ENCODE measurements around the gene CLIC1. TPM values are rescaled to one million over a fixed set of nuclear protein-coding genes. Genes with fewer than 3 reads are reported as not detected.

CLIC1 gene
- total and polyA plus RNA-seq, 2 experiments from 2014 or later: 269 to 296 TPM

- TF ChIP-seq, protein P1, sequence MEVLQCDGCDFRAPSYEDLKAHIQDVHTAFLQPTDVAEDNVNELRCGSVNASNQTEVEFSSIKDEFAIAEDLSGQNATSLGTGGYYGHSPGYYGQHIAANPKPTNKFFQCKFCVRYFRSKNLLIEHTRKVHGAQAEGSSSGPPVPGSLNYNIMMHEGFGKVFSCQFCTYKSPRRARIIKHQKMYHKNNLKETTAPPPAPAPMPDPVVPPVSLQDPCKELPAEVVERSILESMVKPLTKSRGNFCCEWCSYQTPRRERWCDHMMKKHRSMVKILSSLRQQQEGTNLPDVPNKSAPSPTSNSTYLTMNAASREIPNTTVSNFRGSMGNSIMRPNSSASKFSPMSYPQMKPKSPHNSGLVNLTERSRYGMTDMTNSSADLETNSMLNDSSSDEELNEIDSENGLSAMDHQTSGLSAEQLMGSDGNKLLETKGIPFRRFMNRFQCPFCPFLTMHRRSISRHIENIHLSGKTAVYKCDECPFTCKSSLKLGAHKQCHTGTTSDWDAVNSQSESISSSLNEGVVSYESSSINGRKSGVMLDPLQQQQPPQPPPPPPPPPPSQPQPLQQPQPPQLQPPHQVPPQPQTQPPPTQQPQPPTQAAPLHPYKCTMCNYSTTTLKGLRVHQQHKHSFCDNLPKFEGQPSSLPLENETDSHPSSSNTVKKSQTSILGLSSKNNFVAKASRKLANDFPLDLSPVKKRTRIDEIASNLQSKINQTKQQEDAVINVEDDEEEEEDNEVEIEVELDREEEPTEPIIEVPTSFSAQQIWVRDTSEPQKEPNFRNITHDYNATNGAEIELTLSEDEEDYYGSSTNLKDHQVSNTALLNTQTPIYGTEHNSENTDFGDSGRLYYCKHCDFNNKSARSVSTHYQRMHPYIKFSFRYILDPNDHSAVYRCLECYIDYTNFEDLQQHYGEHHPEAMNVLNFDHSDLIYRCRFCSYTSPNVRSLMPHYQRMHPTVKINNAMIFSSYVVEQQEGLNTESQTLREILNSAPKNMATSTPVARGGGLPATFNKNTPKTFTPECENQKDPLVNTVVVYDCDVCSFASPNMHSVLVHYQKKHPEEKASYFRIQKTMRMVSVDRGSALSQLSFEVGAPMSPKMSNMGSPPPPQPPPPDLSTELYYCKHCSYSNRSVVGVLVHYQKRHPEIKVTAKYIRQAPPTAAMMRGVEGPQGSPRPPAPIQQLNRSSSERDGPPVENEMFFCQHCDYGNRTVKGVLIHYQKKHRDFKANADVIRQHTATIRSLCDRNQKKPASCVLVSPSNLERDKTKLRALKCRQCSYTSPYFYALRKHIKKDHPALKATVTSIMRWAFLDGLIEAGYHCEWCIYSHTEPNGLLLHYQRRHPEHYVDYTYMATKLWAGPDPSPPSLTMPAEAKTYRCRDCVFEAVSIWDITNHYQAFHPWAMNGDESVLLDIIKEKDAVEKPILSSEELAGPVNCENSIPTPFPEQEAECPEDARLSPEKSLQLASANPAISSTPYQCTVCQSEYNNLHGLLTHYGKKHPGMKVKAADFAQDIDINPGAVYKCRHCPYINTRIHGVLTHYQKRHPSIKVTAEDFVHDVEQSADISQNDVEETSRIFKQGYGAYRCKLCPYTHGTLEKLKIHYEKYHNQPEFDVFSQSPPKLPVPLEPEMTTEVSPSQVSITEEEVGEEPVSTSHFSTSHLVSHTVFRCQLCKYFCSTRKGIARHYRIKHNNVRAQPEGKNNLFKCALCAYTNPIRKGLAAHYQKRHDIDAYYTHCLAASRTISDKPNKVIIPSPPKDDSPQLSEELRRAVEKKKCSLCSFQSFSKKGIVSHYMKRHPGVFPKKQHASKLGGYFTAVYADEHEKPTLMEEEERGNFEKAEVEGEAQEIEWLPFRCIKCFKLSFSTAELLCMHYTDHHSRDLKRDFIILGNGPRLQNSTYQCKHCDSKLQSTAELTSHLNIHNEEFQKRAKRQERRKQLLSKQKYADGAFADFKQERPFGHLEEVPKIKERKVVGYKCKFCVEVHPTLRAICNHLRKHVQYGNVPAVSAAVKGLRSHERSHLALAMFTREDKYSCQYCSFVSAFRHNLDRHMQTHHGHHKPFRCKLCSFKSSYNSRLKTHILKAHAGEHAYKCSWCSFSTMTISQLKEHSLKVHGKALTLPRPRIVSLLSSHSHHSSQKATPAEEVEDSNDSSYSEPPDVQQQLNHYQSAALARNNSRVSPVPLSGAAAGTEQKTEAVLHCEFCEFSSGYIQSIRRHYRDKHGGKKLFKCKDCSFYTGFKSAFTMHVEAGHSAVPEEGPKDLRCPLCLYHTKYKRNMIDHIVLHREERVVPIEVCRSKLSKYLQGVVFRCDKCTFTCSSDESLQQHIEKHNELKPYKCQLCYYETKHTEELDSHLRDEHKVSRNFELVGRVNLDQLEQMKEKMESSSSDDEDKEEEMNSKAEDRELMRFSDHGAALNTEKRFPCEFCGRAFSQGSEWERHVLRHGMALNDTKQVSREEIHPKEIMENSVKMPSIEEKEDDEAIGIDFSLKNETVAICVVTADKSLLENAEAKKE (CRISPR knock-in tag; IDR thresholded peaks at IDR 0.05): no peak
- no peak for TF ChIP-seq CREB1 (CRISPR knock-in tag; IDR thresholded peaks at IDR 0.05; ENCODE audit: low read depth)
- TF ChIP-seq EZH2 (IDR thresholded peaks at IDR 0.05; ENCODE audit: low read depth, unreplicated experiment): no peak
- TF ChIP-seq STAT1 (IDR thresholded peaks at IDR 0.05; ENCODE audit: unreplicated experiment): no peak
- TF ChIP-seq ZNF114 (CRISPR knock-in tag; IDR thresholded peaks at IDR 0.05): no peak
- TF ChIP-seq JUNB (IDR thresholded peaks at IDR 0.05; ENCODE audit: unreplicated experiment): no peak
Observed at GRCh38 chr6:31762356-31762755, 26.0 kb upstream of the CLIC1 start, which contains the start of gene SAPCD1 (continued).

- no peak overlapping the region for H3K4me2 ChIP-seq
- H4K20me1 ChIP-seq (replicated peaks; ENCODE audit: insufficient read depth): no peaks in the 10 kb centered on the region
- H3K27me3 ChIP-seq (ENCODE audit: insufficient read depth): no peaks in the 10 kb centered on the region
- ATAC-seq: no peak
- Mint-ChIP-seq H3K9me3 (no peaks in the 10 kb centered on the region; the same call in 2 of the 3 replicates), H3K27ac (no peak overlapping the region), H3K36me3 (ENCODE audit: low read depth) (peaks cover 22% of the 10 kb centered on the region), H3K4me3 (no peak overlapping the region), H3K27me3 (ENCODE audit: insufficient read depth, low read depth, poor library complexity) (peaks cover 7% of the 10 kb centered on the region), H3K4me1 (peaks cover 21% of the 10 kb centered on the region)
- DNase-seq (ENCODE audit: low spot score): no peak
- H3K79me2 ChIP-seq (replicated peaks; ENCODE audit: insufficient read depth): no peaks in the 10 kb centered on the region
- H2AFZ ChIP-seq: no peak overlapping the region
- peaks cover 9% of the 10 kb centered on the region; the same call in 1 of the 2 replicates for H3K4me1 ChIP-seq (ENCODE audit: insufficient read depth)
- H3K27ac ChIP-seq (ENCODE audit: low read depth): no peak overlapping the region
- H3K36me3 ChIP-seq (ENCODE audit: insufficient read depth): no peaks in the 10 kb centered on the region
- no peak overlapping the region for H3K4me3 ChIP-seq
- H3K9me2 ChIP-seq (ENCODE audit: insufficient read depth): no peaks in the 10 kb centered on the region
- 0 out of 2 replicates have a peak, but pooled peaks cover 2% of the 10 kb centered on the region for H3F3A ChIP-seq (replicated peaks; ENCODE audit: low read depth)
- TF ChIP-seq STAT1 (IDR thresholded peaks at IDR 0.05; ENCODE audit: unreplicated experiment) (no peak), EZH2 (IDR thresholded peaks at IDR 0.05; ENCODE audit: low read depth, unreplicated experiment) (no peak), ZNF331 (CRISPR knock-in tag; IDR thresholded peaks at IDR 0.05; ENCODE audit: low read depth) (no peak), POLR2AphosphoS5 (IDR thresholded peaks at IDR 0.05; ENCODE audit: low read depth) (no peak), ZNF114 (CRISPR knock-in tag; IDR thresholded peaks at IDR 0.05) (no peak), JUNB (IDR thresholded peaks at IDR 0.05; ENCODE audit: unreplicated experiment) (no peak), CREB1 (CRISPR knock-in tag; IDR thresholded peaks at IDR 0.05; ENCODE audit: low read depth) (no peak)
- TF ChIP-seq, protein P2, sequence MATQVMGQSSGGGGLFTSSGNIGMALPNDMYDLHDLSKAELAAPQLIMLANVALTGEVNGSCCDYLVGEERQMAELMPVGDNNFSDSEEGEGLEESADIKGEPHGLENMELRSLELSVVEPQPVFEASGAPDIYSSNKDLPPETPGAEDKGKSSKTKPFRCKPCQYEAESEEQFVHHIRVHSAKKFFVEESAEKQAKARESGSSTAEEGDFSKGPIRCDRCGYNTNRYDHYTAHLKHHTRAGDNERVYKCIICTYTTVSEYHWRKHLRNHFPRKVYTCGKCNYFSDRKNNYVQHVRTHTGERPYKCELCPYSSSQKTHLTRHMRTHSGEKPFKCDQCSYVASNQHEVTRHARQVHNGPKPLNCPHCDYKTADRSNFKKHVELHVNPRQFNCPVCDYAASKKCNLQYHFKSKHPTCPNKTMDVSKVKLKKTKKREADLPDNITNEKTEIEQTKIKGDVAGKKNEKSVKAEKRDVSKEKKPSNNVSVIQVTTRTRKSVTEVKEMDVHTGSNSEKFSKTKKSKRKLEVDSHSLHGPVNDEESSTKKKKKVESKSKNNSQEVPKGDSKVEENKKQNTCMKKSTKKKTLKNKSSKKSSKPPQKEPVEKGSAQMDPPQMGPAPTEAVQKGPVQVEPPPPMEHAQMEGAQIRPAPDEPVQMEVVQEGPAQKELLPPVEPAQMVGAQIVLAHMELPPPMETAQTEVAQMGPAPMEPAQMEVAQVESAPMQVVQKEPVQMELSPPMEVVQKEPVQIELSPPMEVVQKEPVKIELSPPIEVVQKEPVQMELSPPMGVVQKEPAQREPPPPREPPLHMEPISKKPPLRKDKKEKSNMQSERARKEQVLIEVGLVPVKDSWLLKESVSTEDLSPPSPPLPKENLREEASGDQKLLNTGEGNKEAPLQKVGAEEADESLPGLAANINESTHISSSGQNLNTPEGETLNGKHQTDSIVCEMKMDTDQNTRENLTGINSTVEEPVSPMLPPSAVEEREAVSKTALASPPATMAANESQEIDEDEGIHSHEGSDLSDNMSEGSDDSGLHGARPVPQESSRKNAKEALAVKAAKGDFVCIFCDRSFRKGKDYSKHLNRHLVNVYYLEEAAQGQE (IDR thresholded peaks at IDR 0.05; ENCODE audit: unreplicated experiment): no peak
- TF ChIP-seq, protein P3, sequence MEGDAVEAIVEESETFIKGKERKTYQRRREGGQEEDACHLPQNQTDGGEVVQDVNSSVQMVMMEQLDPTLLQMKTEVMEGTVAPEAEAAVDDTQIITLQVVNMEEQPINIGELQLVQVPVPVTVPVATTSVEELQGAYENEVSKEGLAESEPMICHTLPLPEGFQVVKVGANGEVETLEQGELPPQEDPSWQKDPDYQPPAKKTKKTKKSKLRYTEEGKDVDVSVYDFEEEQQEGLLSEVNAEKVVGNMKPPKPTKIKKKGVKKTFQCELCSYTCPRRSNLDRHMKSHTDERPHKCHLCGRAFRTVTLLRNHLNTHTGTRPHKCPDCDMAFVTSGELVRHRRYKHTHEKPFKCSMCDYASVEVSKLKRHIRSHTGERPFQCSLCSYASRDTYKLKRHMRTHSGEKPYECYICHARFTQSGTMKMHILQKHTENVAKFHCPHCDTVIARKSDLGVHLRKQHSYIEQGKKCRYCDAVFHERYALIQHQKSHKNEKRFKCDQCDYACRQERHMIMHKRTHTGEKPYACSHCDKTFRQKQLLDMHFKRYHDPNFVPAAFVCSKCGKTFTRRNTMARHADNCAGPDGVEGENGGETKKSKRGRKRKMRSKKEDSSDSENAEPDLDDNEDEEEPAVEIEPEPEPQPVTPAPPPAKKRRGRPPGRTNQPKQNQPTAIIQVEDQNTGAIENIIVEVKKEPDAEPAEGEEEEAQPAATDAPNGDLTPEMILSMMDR (conservative IDR thresholded peaks at IDR 0.05; ENCODE audit: low read depth in 2 of 2): no peak
Observed at GRCh38 chr6:31761343-31761742, 25.0 kb upstream of the CLIC1 start.
